Measurements from ENCODE around the gene ISCU.

DNA sequence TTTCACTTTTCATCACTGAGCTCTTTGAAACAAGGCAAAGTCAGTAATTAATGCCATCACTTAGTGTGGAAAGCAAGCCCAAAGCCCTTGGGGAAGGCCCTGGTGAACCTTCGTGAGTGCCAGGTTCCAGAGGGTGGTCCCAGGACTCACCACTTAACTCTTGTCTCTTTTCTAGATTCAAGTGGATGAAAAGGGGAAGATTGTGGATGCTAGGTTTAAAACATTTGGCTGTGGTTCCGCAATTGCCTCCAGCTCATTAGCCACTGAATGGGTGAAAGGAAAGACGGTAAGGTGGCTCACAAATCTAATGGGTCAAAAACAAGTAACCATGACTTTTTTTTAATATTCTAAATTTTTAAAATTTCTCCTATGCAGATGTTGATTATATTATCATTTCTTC is 2.8 kb downstream of the ISCU start:
- TF ChIP-seq, protein P1, sequence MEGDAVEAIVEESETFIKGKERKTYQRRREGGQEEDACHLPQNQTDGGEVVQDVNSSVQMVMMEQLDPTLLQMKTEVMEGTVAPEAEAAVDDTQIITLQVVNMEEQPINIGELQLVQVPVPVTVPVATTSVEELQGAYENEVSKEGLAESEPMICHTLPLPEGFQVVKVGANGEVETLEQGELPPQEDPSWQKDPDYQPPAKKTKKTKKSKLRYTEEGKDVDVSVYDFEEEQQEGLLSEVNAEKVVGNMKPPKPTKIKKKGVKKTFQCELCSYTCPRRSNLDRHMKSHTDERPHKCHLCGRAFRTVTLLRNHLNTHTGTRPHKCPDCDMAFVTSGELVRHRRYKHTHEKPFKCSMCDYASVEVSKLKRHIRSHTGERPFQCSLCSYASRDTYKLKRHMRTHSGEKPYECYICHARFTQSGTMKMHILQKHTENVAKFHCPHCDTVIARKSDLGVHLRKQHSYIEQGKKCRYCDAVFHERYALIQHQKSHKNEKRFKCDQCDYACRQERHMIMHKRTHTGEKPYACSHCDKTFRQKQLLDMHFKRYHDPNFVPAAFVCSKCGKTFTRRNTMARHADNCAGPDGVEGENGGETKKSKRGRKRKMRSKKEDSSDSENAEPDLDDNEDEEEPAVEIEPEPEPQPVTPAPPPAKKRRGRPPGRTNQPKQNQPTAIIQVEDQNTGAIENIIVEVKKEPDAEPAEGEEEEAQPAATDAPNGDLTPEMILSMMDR (conservative IDR thresholded peaks at IDR 0.05 in 1 of 2, IDR thresholded peaks at IDR 0.05 in 1 of 2; ENCODE audit: low read depth in 1 of 2, low read length in 2 of 2), result no peak
- TF ChIP-seq EZH2 (IDR thresholded peaks at IDR 0.05; ENCODE audit: low read length, missing control alignments), result no peak

Measured in fibroblast of lung (primary cell).